Gastrocnemius medialis (tissue), 4 donors: ENCODE data around the gene HSD17B12. TPM values are rescaled to one million over a fixed set of nuclear protein-coding genes. Genes with fewer than 3 reads are reported as not detected.

Source experiments
- ATAC-seq, 2 donors: fragments of 150-250 bp; one replicate each; pipeline ENCODE4 v1.9.1; 2016
- DNase-seq, 2 donors: peaks; one replicate each; pipeline ENCODE4 v3.0.0-alpha.2; 2019
- H3K27ac ChIP-seq, 4 donors: fragments of 200-600 bp; sonication (generic); 1 replicate in 1 of 4; 2 replicates in 3 of 4; pipeline ENCODE4 v1.5.1; 2016 to 2018; ENCODE audit warnings: mild to moderate bottlenecking in 2 of 4, moderate library complexity in 1 of 4
- H3K27me3 ChIP-seq, 3 donors: fragments of 200-600 bp; sonication (generic) in 2 of 3; 1 replicate in 1 of 3; 2 replicates in 2 of 3; pipeline versions ENCODE4 v1.5.1 to v1.6.0; 2016 to 2019; ENCODE audit warnings: mild to moderate bottlenecking in 1 of 3, moderate library complexity in 1 of 3
- H3K36me3 ChIP-seq, 2 donors: fragments of 200-600 bp; sonication (generic) in 1 of 2; one replicate each; pipeline ENCODE4 v1.5.1; 2017 to 2018
- H3K4me1 ChIP-seq, 2 donors: fragments of 200-600 bp; sonication (generic) in 1 of 2; one replicate each; pipeline ENCODE4 v1.5.1; 2016 to 2017; ENCODE audit warnings: mild to moderate bottlenecking in 2 of 2
- H3K4me3 ChIP-seq, 4 donors: fragments of 200-600 bp; sonication (generic) in 3 of 4; 1 replicate in 1 of 4; 2 replicates in 3 of 4; pipeline ENCODE4 v1.5.1; 2016 to 2019; ENCODE audit warnings: mild to moderate bottlenecking in 2 of 4
- H3K9me3 ChIP-seq, 3 donors: fragments of 200-600 bp; sonication (generic) in 2 of 3; 1 replicate in 1 of 3; 2 replicates in 2 of 3; pipeline ENCODE4 v1.5.1; 2016 to 2019
- POLR2A ChIP-seq, 2 donors: fragments of 450-650 bp; IDR thresholded peaks; one replicate each; pipeline ENCODE4 v1.6.1; 2017; ENCODE audit warnings: antibody characterized with exemption in 2 of 2, mild to moderate bottlenecking in 2 of 2, moderate library complexity in 2 of 2
- in situ Hi-C, 4 donors: fragments of 200-750 bp; cut with MboI; loops; one replicate each; pipeline versions ENCODE4 v1.15.0 to v1.8.0; 2017; ENCODE audit warnings: low sequenced_read_pairs in 4 of 4
- intact Hi-C: fragments of 100-400 bp; cut with DNase I; formaldehyde crosslinking; loops from one replicate; pipeline ENCODE4 v1.15.1; 2023; ENCODE audit warnings: low total_unique reads
- total RNA-seq, 4 donors: library from RNA; depleted of rRNA; stranded (reverse); fragments of >200 nt; gene quantifications; one replicate each; pipeline versions ENCODE4 v1.1.0 to v1.2.3, GENCODE V29; 2016
- TF ChIP-seq, protein P1 (sequence below), 5 experiments: fragments of 450-650 bp in 3 of 5; fragments of 200-600 bp in 2 of 5; sonication (generic) in 2 of 5; IDR thresholded peaks in 4 of 5; conservative IDR thresholded peaks in 1 of 5; 1 replicate in 4 of 5; 2 replicates in 1 of 5; pipeline ENCODE4 v1.5.1; 2016 to 2019; ENCODE audit warnings: antibody characterized with exemption in 5 of 5, mild to moderate bottlenecking in 3 of 5, moderate library complexity in 3 of 5

HSD17B12 gene
- total RNA-seq, 4 donors from 2014 or later: 20.5 to 41.1 (median 28.6) TPM

- Histone ChIP-seq H3K27ac (no peak overlapping the region), H3K9me3 (no peaks in the 10 kb centered on the region)
- DNase-seq: no peak
Measured at GRCh38 chr11:43747130-43747802, 66.7 kb downstream of the HSD17B12 start.

GRCh38 chr11:43748095-43748494, 67.6 kb downstream of the HSD17B12 start:
- no peak for ATAC-seq
- DNase-seq: no peak
- Histone ChIP-seq H3K9me3 (no peaks in the 10 kb centered on the region), H3K27me3 (no peaks in the 10 kb centered on the region), H3K4me3 (no peak overlapping the region), H3K4me1 (no peaks in the 10 kb centered on the region), H3K27ac (no peak overlapping the region), H3K36me3 (no peaks in the 10 kb centered on the region)
- no peak for TF ChIP-seq POLR2A (IDR thresholded peaks at IDR 0.05)
- TF ChIP-seq, protein P1, sequence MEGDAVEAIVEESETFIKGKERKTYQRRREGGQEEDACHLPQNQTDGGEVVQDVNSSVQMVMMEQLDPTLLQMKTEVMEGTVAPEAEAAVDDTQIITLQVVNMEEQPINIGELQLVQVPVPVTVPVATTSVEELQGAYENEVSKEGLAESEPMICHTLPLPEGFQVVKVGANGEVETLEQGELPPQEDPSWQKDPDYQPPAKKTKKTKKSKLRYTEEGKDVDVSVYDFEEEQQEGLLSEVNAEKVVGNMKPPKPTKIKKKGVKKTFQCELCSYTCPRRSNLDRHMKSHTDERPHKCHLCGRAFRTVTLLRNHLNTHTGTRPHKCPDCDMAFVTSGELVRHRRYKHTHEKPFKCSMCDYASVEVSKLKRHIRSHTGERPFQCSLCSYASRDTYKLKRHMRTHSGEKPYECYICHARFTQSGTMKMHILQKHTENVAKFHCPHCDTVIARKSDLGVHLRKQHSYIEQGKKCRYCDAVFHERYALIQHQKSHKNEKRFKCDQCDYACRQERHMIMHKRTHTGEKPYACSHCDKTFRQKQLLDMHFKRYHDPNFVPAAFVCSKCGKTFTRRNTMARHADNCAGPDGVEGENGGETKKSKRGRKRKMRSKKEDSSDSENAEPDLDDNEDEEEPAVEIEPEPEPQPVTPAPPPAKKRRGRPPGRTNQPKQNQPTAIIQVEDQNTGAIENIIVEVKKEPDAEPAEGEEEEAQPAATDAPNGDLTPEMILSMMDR (IDR thresholded peaks at IDR 0.05 in 4 of 5, conservative IDR thresholded peaks at IDR 0.05 in 1 of 5): no peak
- intact Hi-C loops (no loop called here), in situ Hi-C loops (no loop called here)

More at GRCh38 chr11:43747130-43747802, 66.7 kb downstream of the HSD17B12 start:
- Histone ChIP-seq H3K4me1 (no peaks in the 10 kb centered on the region), H3K4me3 (no peak overlapping the region), H3K36me3 (no peaks in the 10 kb centered on the region), H3K27me3 (no peaks in the 10 kb centered on the region)
- ATAC-seq: no peak
- intact Hi-C loops (no loop called here), in situ Hi-C loops (no loop called here)
- TF ChIP-seq, protein P1 (IDR thresholded peaks at IDR 0.05 in 4 of 5, conservative IDR thresholded peaks at IDR 0.05 in 1 of 5): no peak
- TF ChIP-seq POLR2A (IDR thresholded peaks at IDR 0.05): no peak

DNA sequence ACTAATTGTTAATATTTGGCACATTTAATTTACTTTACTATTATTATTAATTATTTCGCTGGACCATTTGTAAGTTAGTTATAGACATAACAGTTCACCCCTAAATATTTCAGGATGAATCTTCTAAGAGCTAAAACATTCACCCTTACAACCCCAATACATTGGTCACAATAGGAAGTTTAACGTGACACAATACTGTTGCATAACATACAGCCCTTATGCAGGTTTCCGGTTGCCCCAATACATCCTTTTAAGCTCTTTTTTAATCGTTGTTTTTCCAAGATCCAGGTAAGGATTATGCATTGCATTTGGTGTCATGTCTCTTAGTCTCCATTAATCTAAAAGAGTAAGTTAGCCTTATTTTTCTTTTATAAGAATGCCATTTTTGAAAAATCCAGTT, 71.2 kb downstream of the HSD17B12 start:
- H3K9me3 ChIP-seq: no peaks in the 10 kb centered on the region
- H3K27ac ChIP-seq: no peak overlapping the region
- H3K4me3 ChIP-seq: no peak overlapping the region
- no peak for DNase-seq
- TF ChIP-seq, protein P1 (IDR thresholded peaks at IDR 0.05 in 4 of 5, conservative IDR thresholded peaks at IDR 0.05 in 1 of 5): no peak
- TF ChIP-seq POLR2A (IDR thresholded peaks at IDR 0.05): no peak
- no peak for ATAC-seq
- intact Hi-C loops (no loop called here), in situ Hi-C loops (no loop called here)
- H3K4me1 ChIP-seq: no peaks in the 10 kb centered on the region
- no peaks in the 10 kb centered on the region for H3K27me3 ChIP-seq
- H3K36me3 ChIP-seq: no peaks in the 10 kb centered on the region

- no peak for TF ChIP-seq POLR2A (IDR thresholded peaks at IDR 0.05)
- TF ChIP-seq, protein P1 (IDR thresholded peaks at IDR 0.05 in 4 of 5, conservative IDR thresholded peaks at IDR 0.05 in 1 of 5): no peak
- Histone ChIP-seq H3K4me3 (no peak overlapping the region), H3K9me3 (no peaks in the 10 kb centered on the region), H3K27ac (no peak overlapping the region), H3K4me1 (no peaks in the 10 kb centered on the region), H3K36me3 (no peaks in the 10 kb centered on the region), H3K27me3 (no peaks in the 10 kb centered on the region)
- intact Hi-C loops (no loop called here), in situ Hi-C loops (no loop called here)
- no peak for ATAC-seq
- no peak for DNase-seq
Measured at GRCh38 chr11:43756575-43756974, 76.0 kb downstream of the HSD17B12 start.

DNA sequence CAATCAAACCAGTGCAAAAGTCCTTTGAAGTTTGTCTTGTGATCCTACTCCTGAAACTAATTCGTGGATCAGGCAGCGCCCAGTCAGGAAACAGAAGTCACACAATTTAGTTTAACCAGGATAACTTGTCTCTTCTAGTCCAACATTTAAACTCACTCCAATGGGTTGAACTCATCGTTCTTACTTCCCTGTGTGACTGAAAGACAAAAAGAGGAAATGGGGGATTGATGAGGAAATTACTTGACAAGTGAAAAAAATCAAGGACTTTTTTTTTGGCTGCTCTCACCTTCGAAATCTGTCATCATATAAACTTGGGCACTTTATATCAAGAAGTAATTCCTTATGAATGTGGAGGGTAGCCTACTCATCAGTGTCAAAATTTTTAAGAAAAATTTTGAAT, 78.4 kb downstream of the HSD17B12 start:
- ATAC-seq (no peak), DNase-seq (no peak)
- Histone ChIP-seq H3K4me1 (no peaks in the 10 kb centered on the region), H3K36me3 (no peaks in the 10 kb centered on the region), H3K9me3 (no peaks in the 10 kb centered on the region), H3K4me3 (no peak overlapping the region), H3K27ac (no peak overlapping the region), H3K27me3 (no peaks in the 10 kb centered on the region)
- in situ Hi-C loops: no loop called here
- intact Hi-C loops: no loop called here
- TF ChIP-seq POLR2A (IDR thresholded peaks at IDR 0.05): no peak
- TF ChIP-seq, protein P1 (IDR thresholded peaks at IDR 0.05 in 4 of 5, conservative IDR thresholded peaks at IDR 0.05 in 1 of 5): no peak
